Activated CD4-positive, alpha-beta memory T cell treated with anti-CD3 and anti-CD28 coated beads, Interleukin-2, amount 10 ng/mL, durations not matched to agents 7 days and 5 days (primary cell): ENCODE results near the gene EFEMP2. TPM values are rescaled to one million over a fixed set of nuclear protein-coding genes. Genes with fewer than 3 reads are reported as not detected.

ENCODE experiments used
- CTCF ChIA-PET: fragments of 350-600 bp; sonication (Branson Sonifier 250); formaldehyde crosslinking; loops from one replicate; lab custom pipeline; 2021; ENCODE audit warnings: antibody characterized with exemption, inconsistent platforms; lab: Charles Lee
- POLR2A ChIA-PET: fragments of 350-600 bp; sonication (Branson Sonifier 250); formaldehyde crosslinking; loops from one replicate; lab custom pipeline; 2021; ENCODE audit warnings: antibody characterized with exemption; lab: Charles Lee
- DNase-seq: peaks from one replicate; pipeline ENCODE4 v3.0.0-alpha.2; 2020
- H3K27ac Mint-ChIP-seq: one replicate; pipeline ENCODE4 v1.8.0; 2021; ENCODE audit warnings: mild to moderate bottlenecking, mixed read lengths
- H3K27me3 Mint-ChIP-seq: one replicate; pipeline ENCODE4 v1.8.0; 2021; ENCODE audit warnings: mixed read lengths
- H3K36me3 Mint-ChIP-seq: one replicate; pipeline ENCODE4 v1.8.0; 2021; ENCODE audit warnings: low read depth, mixed read lengths
- H3K4me1 Mint-ChIP-seq: one replicate; pipeline ENCODE4 v1.8.0; 2021; ENCODE audit warnings: mixed read lengths
- H3K4me3 Mint-ChIP-seq: one replicate; pipeline ENCODE4 v1.8.0; 2021; ENCODE audit warnings: mild to moderate bottlenecking, mixed read lengths
- H3K9me3 Mint-ChIP-seq: one replicate; pipeline ENCODE4 v1.8.0; 2021; ENCODE audit warnings: mixed read lengths
- total RNA-seq, 2 experiments: library from RNA; stranded (reverse); gene quantifications; one replicate each; pipeline ENCODE4 v1.2.3, GENCODE V29; 2021

EFEMP2 gene
- total RNA-seq, 2 experiments from 2014 or later: 13.8 to 14.7 TPM

GRCh38 chr11:65822776-65823528 is 49.6 kb downstream of the EFEMP2 start:
- Mint-ChIP-seq H3K9me3 (no peaks in the 10 kb centered on the region), H3K4me1 (peaks cover 12% of the 10 kb centered on the region), H3K36me3 (no peaks in the 10 kb centered on the region), H3K27ac (no peak overlapping the region), H3K4me3 (no peak overlapping the region), H3K27me3 (no peaks in the 10 kb centered on the region)
- ChIA-PET CTCF (interaction anchor here (0.6 to 9.4 kb wide), 3 partner anchors 37 to 111 kb away, joined by 3 to 126 read pairs (median 4); partner anchors contain the start of genes AP5B1 and KAT5), POLR2A (no interaction called here)
- no peak for DNase-seq

- POLR2A ChIA-PET: interaction anchor here (1.1 kb wide), 1 partner anchor 12 kb away, joined by 3 read pairs; no protein-coding TSS in a partner anchor
- Mint-ChIP-seq H3K4me1 (peaks cover 17% of the 10 kb centered on the region), H3K9me3 (no peaks in the 10 kb centered on the region), H3K27ac (no peak overlapping the region), H3K27me3 (peaks cover 5% of the 10 kb centered on the region), H3K4me3 (no peak overlapping the region), H3K36me3 (peaks cover 4% of the 10 kb centered on the region)
- DNase-seq: no peak
- CTCF ChIA-PET: interaction anchor here (9.4 kb wide), 1 partner anchor 43 kb away, joined by 126 read pairs; the partner anchor contains the start of gene AP5B1
Measured at GRCh38 chr11:65821107-65821506, 51.5 kb downstream of the EFEMP2 start.

- Mint-ChIP-seq H3K27ac (peak overlapping the region; percentile 65), H3K36me3 (peaks cover 4% of the 10 kb centered on the region), H3K4me1 (peaks cover 17% of the 10 kb centered on the region), H3K4me3 (peak overlapping the region; percentile 74), H3K27me3 (peaks cover 17% of the 10 kb centered on the region), H3K9me3 (no peaks in the 10 kb centered on the region)
- POLR2A ChIA-PET: interaction anchor here (0.8 to 4.2 kb wide), 6 partner anchors 33 to 107 kb away, joined by 3 to 31 read pairs (median 4); partner anchors contain the start of gene AP5B1
- CTCF ChIA-PET: interaction anchor here (0.8 to 9.4 kb wide), 29 partner anchors 9 to 278 kb away, joined by 3 to 126 read pairs (median 4); partner anchors contain the start of genes AP5B1, CCDC85B, KAT5 and MUS81
- peak; percentile 94 for DNase-seq
Measured at GRCh38 chr11:65817835-65818680, 54.5 kb downstream of the EFEMP2 start.

- Mint-ChIP-seq H3K27me3 (peaks cover 18% of the 10 kb centered on the region), H3K9me3 (no peaks in the 10 kb centered on the region), H3K4me3 (peak overlapping the region; percentile 74), H3K36me3 (peaks cover 4% of the 10 kb centered on the region), H3K27ac (peak overlapping the region; percentile 65), H3K4me1 (peaks cover 17% of the 10 kb centered on the region)
- no peak for DNase-seq
- CTCF ChIA-PET: interaction anchor here (0.9 to 9.4 kb wide), 20 partner anchors 9 to 277 kb away, joined by 3 to 126 read pairs (median 5); partner anchors contain the start of genes AP5B1, KAT5, MUS81 and RNASEH2C
- POLR2A ChIA-PET: interaction anchor here (1.1 to 4.2 kb wide), 6 partner anchors 32 to 98 kb away, joined by 3 to 31 read pairs (median 5); partner anchors contain the start of gene AP5B1
Measured at GRCh38 chr11:65817312-65817834, 55.2 kb downstream of the EFEMP2 start.

- Mint-ChIP-seq H3K9me3 (no peaks in the 10 kb centered on the region), H3K4me1 (peaks cover 17% of the 10 kb centered on the region), H3K36me3 (peaks cover 4% of the 10 kb centered on the region), H3K4me3 (no peak overlapping the region), H3K27ac (no peak overlapping the region), H3K27me3 (peaks cover 20% of the 10 kb centered on the region)
- no peak for DNase-seq
- ChIA-PET POLR2A (interaction anchor here (1.2 to 4.2 kb wide), 5 partner anchors 32 to 105 kb away, joined by 5 to 31 read pairs (median 6); partner anchors contain the start of genes AP5B1 and KAT5), CTCF (interaction anchor here (1.1 to 9.4 kb wide), 14 partner anchors 8 to 148 kb away, joined by 3 to 126 read pairs (median 7); partner anchors contain the start of genes AP5B1, KAT5, MUS81 and RNASEH2C)
Measured at GRCh38 chr11:65816696-65817095, 55.9 kb downstream of the EFEMP2 start.

Other genes with a start within 250 kb of the EFEMP2 start
- 100 to 1,000 TPM; 201 to 205 TPM for gene SIPA1, start 234.7 kb downstream of the EFEMP2 start, total RNA-seq
- gene RELA, start 209.9 kb downstream of the EFEMP2 start, total RNA-seq: 100 to 1,000 TPM in 1 of 2 experiments, 10 to 100 TPM in 1; 91.2 to 102 TPM
- 10 to 100 TPM; 62.6 to 63.0 TPM for gene KAT5, start 160.5 kb downstream of the EFEMP2 start, total RNA-seq
- gene RNASEH2C, start 152.0 kb downstream of the EFEMP2 start, total RNA-seq: 10 to 100 TPM; 80.3 to 81.9 TPM
- gene AP5B1, start 91.8 kb downstream of the EFEMP2 start, total RNA-seq: 10 to 100 TPM; 21.2 to 21.5 TPM
- gene OVOL1, start 85.7 kb downstream of the EFEMP2 start, total RNA-seq: not detected
- 1 to 10 TPM in 1 of 2 experiments, under 1 TPM in 1; 0.83 to 1.6 TPM for gene SNX32, start 38.8 kb downstream of the EFEMP2 start, total RNA-seq
- 1,000 to 10,000 TPM; 1,733 to 1,734 TPM for gene CFL1, start 14.6 kb downstream of the EFEMP2 start, total RNA-seq
- gene MUS81, start 12.4 kb downstream of the EFEMP2 start, total RNA-seq: 10 to 100 TPM; 86.9 to 91.9 TPM
- gene CTSW, start 7.0 kb upstream of the EFEMP2 start, total RNA-seq: 10 to 100 TPM; 75.9 to 80.5 TPM
- gene FIBP, start 15.7 kb upstream of the EFEMP2 start, total RNA-seq: 10 to 100 TPM; 71.7 to 77.4 TPM
- gene CCDC85B, start 17.9 kb upstream of the EFEMP2 start, total RNA-seq: 10 to 100 TPM; 53.2 to 55.8 TPM
- gene FOSL1, start 27.6 kb upstream of the EFEMP2 start, total RNA-seq: 1 to 10 TPM; 4.5 to 5.0 TPM
- 10 to 100 TPM; 34.1 to 34.2 TPM for gene C11orf68, start 46.3 kb upstream of the EFEMP2 start, total RNA-seq
- 100 to 1,000 TPM; 162 to 180 TPM for gene DRAP1, start 46.6 kb upstream of the EFEMP2 start, total RNA-seq
- gene TSGA10IP, start 72.7 kb upstream of the EFEMP2 start, total RNA-seq: not detected
- gene SART1, start 88.9 kb upstream of the EFEMP2 start, total RNA-seq: 10 to 100 TPM; 59.5 to 61.5 TPM
- gene EIF1AD, start 129.4 kb upstream of the EFEMP2 start, total RNA-seq: 10 to 100 TPM; 43.6 to 45.9 TPM
- 100 to 1,000 TPM; 191 to 196 TPM for gene BANF1, start 129.7 kb upstream of the EFEMP2 start, total RNA-seq
- under 1 TPM; 0.30 to 0.65 TPM for gene CST6, start 139.2 kb upstream of the EFEMP2 start, total RNA-seq
- under 1 TPM; 0.33 to 0.58 TPM for gene CATSPER1, start 153.7 kb upstream of the EFEMP2 start, total RNA-seq
- not detected for gene GAL3ST3, start 176.4 kb upstream of the EFEMP2 start, total RNA-seq
- gene SF3B2, start 179.6 kb upstream of the EFEMP2 start, total RNA-seq: 100 to 1,000 TPM; 230 to 241 TPM
- 10 to 100 TPM; 86.4 to 95.0 TPM for gene PACS1, start 197.5 kb upstream of the EFEMP2 start, total RNA-seq